K562 (cell line): ENCODE measurements around the gene ATAD3C. TPM values are rescaled to one million over a fixed set of nuclear protein-coding genes. Genes with fewer than 3 reads are reported as not detected.

Experiments
- CBX1 ChIP-seq: sonication (generic); IDR thresholded peaks from 2 replicates; pipeline ENCODE4 v1.6.1; 2016; ENCODE audit warnings: antibody characterized with exemption, low read depth, mild to moderate bottlenecking
- E2F5 ChIP-seq: sonication (generic); formaldehyde crosslinking; IDR thresholded peaks from 2 replicates; pipeline ENCODE4 v1.8.0; 2022; ENCODE audit warnings: mild to moderate bottlenecking, missing genetic modification reagents
- ETV5 ChIP-seq: sonication (generic); formaldehyde crosslinking; IDR thresholded peaks from 2 replicates; pipeline ENCODE4 v1.4.0; 2020; ENCODE audit warnings: low read depth, mild to moderate bottlenecking, missing genetic modification reagents
- FOXA3 ChIP-seq, 2 experiments: fragments of 450-650 bp in 1 of 2; sonication (generic) in 1 of 2; formaldehyde crosslinking; IDR thresholded peaks in 1 of 2; conservative IDR thresholded peaks in 1 of 2; 2 replicates each; pipeline versions ENCODE4 v1.4.0 to v1.8.0; 2020 to 2022; ENCODE audit warnings: mild to moderate bottlenecking in 2 of 2, missing genetic modification reagents in 1 of 2
- HMG20B ChIP-seq: fragments of 250-450 bp; sonication (Bioruptor Pico); IDR thresholded peaks from 2 replicates; pipeline ENCODE4 v1.5.0; 2021; ENCODE audit warnings: mild to moderate bottlenecking
- MBD2 ChIP-seq: sonication (generic); IDR thresholded peaks from 2 replicates; pipeline ENCODE4 v1.6.1; 2016; ENCODE audit warnings: low read depth, borderline replicate concordance
- MTA1 ChIP-seq: fragments of 450-650 bp; IDR thresholded peaks from 2 replicates; pipeline ENCODE4 v1.6.1; 2017; ENCODE audit warnings: borderline replicate concordance
- MTA2 ChIP-seq: fragments of 450-650 bp; IDR thresholded peaks from 2 replicates; pipeline ENCODE4 v1.6.1; 2016; ENCODE audit warnings: low read depth
- ZBTB1 ChIP-seq: sonication (generic); formaldehyde crosslinking; IDR thresholded peaks from 2 replicates; pipeline ENCODE4 v1.8.1; 2023; ENCODE audit warnings: missing genetic modification reagents, low read depth, mild to moderate bottlenecking, borderline replicate concordance
- ZBTB40 ChIP-seq, 2 experiments: fragments of 450-650 bp in 1 of 2; sonication (generic) in 1 of 2; formaldehyde crosslinking in 1 of 2; IDR thresholded peaks; 2 replicates each; pipeline versions ENCODE4 v1.7.1 to v1.9.0; 2016 to 2022; ENCODE audit warnings: inconsistent platforms in 1 of 2, mild to moderate bottlenecking in 1 of 2, missing genetic modification reagents in 1 of 2
- ZNF134 ChIP-seq: fragments of 250-450 bp; sonication (Bioruptor Pico); conservative IDR thresholded peaks from 2 replicates; pipeline ENCODE4 v1.4.0; 2020
- ZNF609 ChIP-seq: sonication (generic); formaldehyde crosslinking; IDR thresholded peaks from 2 replicates; pipeline ENCODE4 v1.8.1; 2023; ENCODE audit warnings: missing genetic modification reagents, mild to moderate bottlenecking, borderline replicate concordance
- polyA plus RNA-seq, 8 experiments: library from polyadenylated mRNA; depleted of rRNA in 4 of 8; stranded (reverse) in 5 of 8; unstranded in 3 of 8; fragments of >200 nt; fragmentation: Nextera tagmentation in 2 of 8; fragmentation: Illumina TruSeq in 1 of 8; extraction: Ambion mirVana in 2 of 8; extraction: Trizol in 1 of 8; gene quantifications; 2 replicates each; pipeline versions ENCODE4 v1.2.1 to v1.2.3, GENCODE V29; 2011 to 2014; ENCODE audit warnings: inconsistent platforms in 1 of 8, missing spikeins in 1 of 8
- total RNA-seq, 7 experiments: library from RNA; depleted of rRNA in 6 of 7; stranded (reverse); fragments of >200 nt in 6 of 7; fragmentation: Illumina TruSeq in 2 of 7; extraction: Trizol in 2 of 7; gene quantifications; 2 replicates each; pipeline versions ENCODE4 v1.2.1 to v1.2.3, GENCODE V29; 2011 to 2021; ENCODE audit warnings: low replicate concordance in 1 of 7

The ATAD3C gene
- total and polyA plus RNA-seq, 9 of the 15 experiments (the other 6 are each of a cell fraction or from before 2014, with no cell fraction given), result 0.03 to 0.18 TPM; not detected in 7

GRCh38 chr1:1511533-1512285, 62.2 kb downstream of the ATAD3C start, which contains the start of gene ATAD3A (continued):
- TF ChIP-seq E2F5 (CRISPR knock-in tag) (no peak), MTA2 (no peak), ETV5 (CRISPR knock-in tag) (peak; percentile 77; the same call in 1 of the 2 replicates), ZBTB1 (CRISPR knock-in tag) (no peak; the same call in none of the 2 replicates), ZBTB40 (IDR thresholded peaks at IDR 0.05) (peak; percentile 76), ZBTB40 (CRISPR knock-in tag; IDR thresholded peaks at IDR 0.05) (no peak), ZNF609 (no peak; the same call in 1 of the 2 replicates), HMG20B (CRISPR knock-in tag) (no peak), MBD2 (peak; percentile 89), FOXA3 (CRISPR knock-in tag; conservative IDR thresholded peaks at IDR 0.05 in 1 of 2, IDR thresholded peaks at IDR 0.05 in 1 of 2) (no peak), ZNF134 (CRISPR knock-in tag) (no peak), CBX1 (peak; percentile 79; the same call in 1 of the 2 replicates), MTA1 (peak; percentile 99)
